HepG2 (cell line): ENCODE data around the gene IGFBP7. TPM values are rescaled to one million over a fixed set of nuclear protein-coding genes. Genes with fewer than 3 reads are reported as not detected.

Source experiments
- EEA1 ChIP-seq: sonication (generic); formaldehyde crosslinking; IDR thresholded peaks from 2 replicates; pipeline ENCODE4 v1.5.1; 2020; ENCODE audit warnings: mild to moderate bottlenecking, missing genetic modification reagents, borderline replicate concordance
- HNRNPUL1 ChIP-seq: fragments of 200-400 bp; formaldehyde crosslinking; IDR thresholded peaks from 2 replicates; pipeline ENCODE4 v1.6.1; 2017; ENCODE audit warnings: low read depth, mild to moderate bottlenecking, low read length, moderate library complexity
- ZNF777 ChIP-seq: sonication (generic); formaldehyde crosslinking; IDR thresholded peaks from 2 replicates; pipeline ENCODE4 v1.4.0; 2020; ENCODE audit warnings: missing genetic modification reagents
- ZNF839 ChIP-seq: sonication (generic); formaldehyde crosslinking; IDR thresholded peaks from 2 replicates; pipeline ENCODE4 v1.4.0; 2020; ENCODE audit warnings: missing genetic modification reagents, mild to moderate bottlenecking, borderline replicate concordance
- polyA plus RNA-seq, 8 experiments: library from polyadenylated mRNA; depleted of rRNA in 3 of 8; stranded (reverse) in 7 of 8; unstranded in 1 of 8; fragments of >200 nt; fragmentation: Illumina TruSeq in 4 of 8; extraction: Trizol in 4 of 8; gene quantifications; 2 replicates each; pipeline versions ENCODE4 v1.2.1 to v1.2.3, GENCODE V29; 2011 to 2016; ENCODE audit warnings: low read depth in 4 of 8, missing spikeins in 1 of 8, mixed read lengths in 1 of 8; ENCODE audit not compliant: insufficient read depth in 1 of 8
- total RNA-seq, 5 experiments: library from RNA; depleted of rRNA; stranded (reverse); fragments of >200 nt; fragmentation: Illumina TruSeq; extraction: Trizol; gene quantifications; 2 replicates each; pipeline ENCODE4 v1.2.3, GENCODE V29; 2016; ENCODE audit warnings: low read depth in 1 of 5
- TF ChIP-seq, protein P1 (sequence below): sonication (generic); formaldehyde crosslinking; IDR thresholded peaks from 2 replicates; pipeline ENCODE4 v1.5.0; 2020; ENCODE audit warnings: mild to moderate bottlenecking, missing genetic modification reagents, moderate library complexity
- TF ChIP-seq, protein P2 (sequence below): sonication (generic); formaldehyde crosslinking; IDR thresholded peaks from 2 replicates; pipeline ENCODE4 v1.4.0; 2020; ENCODE audit warnings: mild to moderate bottlenecking, missing genetic modification reagents
- TF ChIP-seq, protein P3 (sequence below): sonication (generic); formaldehyde crosslinking; IDR thresholded peaks from 2 replicates; pipeline ENCODE4 v1.5.0; 2020; ENCODE audit warnings: missing genetic modification reagents
- TF ChIP-seq, protein P4 (sequence below): sonication (generic); formaldehyde crosslinking; conservative IDR thresholded peaks from 2 replicates; pipeline ENCODE4 v1.8.0; 2022; ENCODE audit warnings: low read depth, missing genetic modification reagents
- TF ChIP-seq, protein P5 (sequence below): sonication (generic); formaldehyde crosslinking; IDR thresholded peaks from 2 replicates; pipeline ENCODE4 v1.4.0; 2020; ENCODE audit warnings: missing genetic modification reagents

Gene IGFBP7
- total and polyA plus RNA-seq, 2 of the 13 experiments (the other 11 are each of a cell fraction or from before 2014, with no cell fraction given), result 1.1 to 1.3 TPM

DNA sequence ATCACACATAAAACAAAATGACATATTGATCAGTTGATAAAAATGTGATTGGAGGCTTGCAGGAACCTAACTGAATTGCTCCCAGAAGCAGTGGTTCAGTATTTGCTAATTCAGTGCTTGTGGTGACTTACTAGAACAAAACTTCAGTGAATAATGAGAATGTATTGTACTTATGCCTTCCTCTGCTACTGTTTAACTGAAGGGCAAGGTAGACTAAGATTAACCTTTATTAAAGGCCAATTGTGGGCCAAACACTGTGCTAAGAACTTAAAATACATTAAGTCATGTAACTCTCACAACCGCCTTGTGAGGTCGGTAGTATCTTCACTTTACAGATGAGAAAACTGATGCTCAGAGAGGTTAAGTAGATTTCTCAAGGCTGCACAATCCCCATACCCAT is 14.9 kb downstream of the IGFBP7 start (continued):
- TF ChIP-seq, protein P1, sequence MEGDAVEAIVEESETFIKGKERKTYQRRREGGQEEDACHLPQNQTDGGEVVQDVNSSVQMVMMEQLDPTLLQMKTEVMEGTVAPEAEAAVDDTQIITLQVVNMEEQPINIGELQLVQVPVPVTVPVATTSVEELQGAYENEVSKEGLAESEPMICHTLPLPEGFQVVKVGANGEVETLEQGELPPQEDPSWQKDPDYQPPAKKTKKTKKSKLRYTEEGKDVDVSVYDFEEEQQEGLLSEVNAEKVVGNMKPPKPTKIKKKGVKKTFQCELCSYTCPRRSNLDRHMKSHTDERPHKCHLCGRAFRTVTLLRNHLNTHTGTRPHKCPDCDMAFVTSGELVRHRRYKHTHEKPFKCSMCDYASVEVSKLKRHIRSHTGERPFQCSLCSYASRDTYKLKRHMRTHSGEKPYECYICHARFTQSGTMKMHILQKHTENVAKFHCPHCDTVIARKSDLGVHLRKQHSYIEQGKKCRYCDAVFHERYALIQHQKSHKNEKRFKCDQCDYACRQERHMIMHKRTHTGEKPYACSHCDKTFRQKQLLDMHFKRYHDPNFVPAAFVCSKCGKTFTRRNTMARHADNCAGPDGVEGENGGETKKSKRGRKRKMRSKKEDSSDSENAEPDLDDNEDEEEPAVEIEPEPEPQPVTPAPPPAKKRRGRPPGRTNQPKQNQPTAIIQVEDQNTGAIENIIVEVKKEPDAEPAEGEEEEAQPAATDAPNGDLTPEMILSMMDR (CRISPR knock-in tag), result no peak
- TF ChIP-seq, protein P2, sequence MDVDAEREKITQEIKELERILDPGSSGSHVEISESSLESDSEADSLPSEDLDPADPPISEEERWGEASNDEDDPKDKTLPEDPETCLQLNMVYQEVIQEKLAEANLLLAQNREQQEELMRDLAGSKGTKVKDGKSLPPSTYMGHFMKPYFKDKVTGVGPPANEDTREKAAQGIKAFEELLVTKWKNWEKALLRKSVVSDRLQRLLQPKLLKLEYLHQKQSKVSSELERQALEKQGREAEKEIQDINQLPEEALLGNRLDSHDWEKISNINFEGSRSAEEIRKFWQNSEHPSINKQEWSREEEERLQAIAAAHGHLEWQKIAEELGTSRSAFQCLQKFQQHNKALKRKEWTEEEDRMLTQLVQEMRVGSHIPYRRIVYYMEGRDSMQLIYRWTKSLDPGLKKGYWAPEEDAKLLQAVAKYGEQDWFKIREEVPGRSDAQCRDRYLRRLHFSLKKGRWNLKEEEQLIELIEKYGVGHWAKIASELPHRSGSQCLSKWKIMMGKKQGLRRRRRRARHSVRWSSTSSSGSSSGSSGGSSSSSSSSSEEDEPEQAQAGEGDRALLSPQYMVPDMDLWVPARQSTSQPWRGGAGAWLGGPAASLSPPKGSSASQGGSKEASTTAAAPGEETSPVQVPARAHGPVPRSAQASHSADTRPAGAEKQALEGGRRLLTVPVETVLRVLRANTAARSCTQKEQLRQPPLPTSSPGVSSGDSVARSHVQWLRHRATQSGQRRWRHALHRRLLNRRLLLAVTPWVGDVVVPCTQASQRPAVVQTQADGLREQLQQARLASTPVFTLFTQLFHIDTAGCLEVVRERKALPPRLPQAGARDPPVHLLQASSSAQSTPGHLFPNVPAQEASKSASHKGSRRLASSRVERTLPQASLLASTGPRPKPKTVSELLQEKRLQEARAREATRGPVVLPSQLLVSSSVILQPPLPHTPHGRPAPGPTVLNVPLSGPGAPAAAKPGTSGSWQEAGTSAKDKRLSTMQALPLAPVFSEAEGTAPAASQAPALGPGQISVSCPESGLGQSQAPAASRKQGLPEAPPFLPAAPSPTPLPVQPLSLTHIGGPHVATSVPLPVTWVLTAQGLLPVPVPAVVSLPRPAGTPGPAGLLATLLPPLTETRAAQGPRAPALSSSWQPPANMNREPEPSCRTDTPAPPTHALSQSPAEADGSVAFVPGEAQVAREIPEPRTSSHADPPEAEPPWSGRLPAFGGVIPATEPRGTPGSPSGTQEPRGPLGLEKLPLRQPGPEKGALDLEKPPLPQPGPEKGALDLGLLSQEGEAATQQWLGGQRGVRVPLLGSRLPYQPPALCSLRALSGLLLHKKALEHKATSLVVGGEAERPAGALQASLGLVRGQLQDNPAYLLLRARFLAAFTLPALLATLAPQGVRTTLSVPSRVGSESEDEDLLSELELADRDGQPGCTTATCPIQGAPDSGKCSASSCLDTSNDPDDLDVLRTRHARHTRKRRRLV (CRISPR knock-in tag), result no peak
- TF ChIP-seq, protein P3, sequence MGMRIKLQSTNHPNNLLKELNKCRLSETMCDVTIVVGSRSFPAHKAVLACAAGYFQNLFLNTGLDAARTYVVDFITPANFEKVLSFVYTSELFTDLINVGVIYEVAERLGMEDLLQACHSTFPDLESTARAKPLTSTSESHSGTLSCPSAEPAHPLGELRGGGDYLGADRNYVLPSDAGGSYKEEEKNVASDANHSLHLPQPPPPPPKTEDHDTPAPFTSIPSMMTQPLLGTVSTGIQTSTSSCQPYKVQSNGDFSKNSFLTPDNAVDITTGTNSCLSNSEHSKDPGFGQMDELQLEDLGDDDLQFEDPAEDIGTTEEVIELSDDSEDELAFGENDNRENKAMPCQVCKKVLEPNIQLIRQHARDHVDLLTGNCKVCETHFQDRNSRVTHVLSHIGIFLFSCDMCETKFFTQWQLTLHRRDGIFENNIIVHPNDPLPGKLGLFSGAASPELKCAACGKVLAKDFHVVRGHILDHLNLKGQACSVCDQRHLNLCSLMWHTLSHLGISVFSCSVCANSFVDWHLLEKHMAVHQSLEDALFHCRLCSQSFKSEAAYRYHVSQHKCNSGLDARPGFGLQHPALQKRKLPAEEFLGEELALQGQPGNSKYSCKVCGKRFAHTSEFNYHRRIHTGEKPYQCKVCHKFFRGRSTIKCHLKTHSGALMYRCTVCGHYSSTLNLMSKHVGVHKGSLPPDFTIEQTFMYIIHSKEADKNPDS (CRISPR knock-in tag), result no peak
- TF ChIP-seq ZNF839 (CRISPR knock-in tag) (no peak), ZNF777 (no peak), HNRNPUL1 (no peak), EEA1 (CRISPR knock-in tag) (no peak)
- TF ChIP-seq, protein P4, sequence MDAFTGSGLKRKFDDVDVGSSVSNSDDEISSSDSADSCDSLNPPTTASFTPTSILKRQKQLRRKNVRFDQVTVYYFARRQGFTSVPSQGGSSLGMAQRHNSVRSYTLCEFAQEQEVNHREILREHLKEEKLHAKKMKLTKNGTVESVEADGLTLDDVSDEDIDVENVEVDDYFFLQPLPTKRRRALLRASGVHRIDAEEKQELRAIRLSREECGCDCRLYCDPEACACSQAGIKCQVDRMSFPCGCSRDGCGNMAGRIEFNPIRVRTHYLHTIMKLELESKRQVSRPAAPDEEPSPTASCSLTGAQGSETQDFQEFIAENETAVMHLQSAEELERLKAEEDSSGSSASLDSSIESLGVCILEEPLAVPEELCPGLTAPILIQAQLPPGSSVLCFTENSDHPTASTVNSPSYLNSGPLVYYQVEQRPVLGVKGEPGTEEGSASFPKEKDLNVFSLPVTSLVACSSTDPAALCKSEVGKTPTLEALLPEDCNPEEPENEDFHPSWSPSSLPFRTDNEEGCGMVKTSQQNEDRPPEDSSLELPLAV, result no peak
- TF ChIP-seq, protein P5, sequence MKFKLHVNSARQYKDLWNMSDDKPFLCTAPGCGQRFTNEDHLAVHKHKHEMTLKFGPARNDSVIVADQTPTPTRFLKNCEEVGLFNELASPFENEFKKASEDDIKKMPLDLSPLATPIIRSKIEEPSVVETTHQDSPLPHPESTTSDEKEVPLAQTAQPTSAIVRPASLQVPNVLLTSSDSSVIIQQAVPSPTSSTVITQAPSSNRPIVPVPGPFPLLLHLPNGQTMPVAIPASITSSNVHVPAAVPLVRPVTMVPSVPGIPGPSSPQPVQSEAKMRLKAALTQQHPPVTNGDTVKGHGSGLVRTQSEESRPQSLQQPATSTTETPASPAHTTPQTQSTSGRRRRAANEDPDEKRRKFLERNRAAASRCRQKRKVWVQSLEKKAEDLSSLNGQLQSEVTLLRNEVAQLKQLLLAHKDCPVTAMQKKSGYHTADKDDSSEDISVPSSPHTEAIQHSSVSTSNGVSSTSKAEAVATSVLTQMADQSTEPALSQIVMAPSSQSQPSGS (CRISPR knock-in tag), result no peak
